H1 (cell line): ENCODE data around the gene NR5A1. TPM values are rescaled to one million over a fixed set of nuclear protein-coding genes. Genes with fewer than 3 reads are reported as not detected.

Experiments used
- CTCF ChIA-PET: fragments of 300-600 bp; sonication (Branson Sonifier 250); formaldehyde crosslinking; loops from one replicate; lab custom pipeline; 2021; ENCODE audit not compliant: partially characterized antibody; lab: Charles Lee
- POLR2A ChIA-PET: fragments of 300-600 bp; sonication (Branson Sonifier 250); formaldehyde crosslinking; loops from one replicate; lab custom pipeline; 2021; ENCODE audit warnings: inconsistent platforms; ENCODE audit not compliant: partially characterized antibody; lab: Charles Lee
- DNase-seq, 2 experiments: peaks; one replicate each; pipeline versions ENCODE4 v3.0.0 to v3.0.0-alpha.2; 2010 to 2022; ENCODE audit warnings: low spot score in 2 of 2, low read depth in 1 of 2, mixed read lengths in 1 of 2
- FAIRE-seq: peaks from 2 replicates; lab custom pipeline; 2011; peaks lifted over from hg19 to GRCh38; lab: Jason Lieb, UNC
- H2AFZ ChIP-seq: 2 replicates; pipeline ENCODE4 v1.8.1; 2012; ENCODE audit warnings: low read length, inconsistent platforms
- H2AK5ac ChIP-seq: 2 replicates; pipeline ENCODE4 v1.6.1; 2013; ENCODE audit warnings: low read depth, low read length
- H2BK120ac ChIP-seq: replicated peaks from 2 replicates; pipeline ENCODE3; 2013; ENCODE audit warnings: low read depth, low read length, inconsistent platforms
- H2BK12ac ChIP-seq: 2 replicates; pipeline ENCODE4 v1.6.1; 2013; ENCODE audit warnings: low read depth, low read length
- H2BK15ac ChIP-seq: 2 replicates; pipeline ENCODE4 v1.6.1; 2013; ENCODE audit warnings: low read length
- H2BK20ac ChIP-seq: 2 replicates; pipeline ENCODE4 v1.6.1; 2013; ENCODE audit warnings: low read length
- H2BK5ac ChIP-seq: 2 replicates; pipeline ENCODE4 v1.6.1; 2013; ENCODE audit warnings: low read depth, low read length
- H3K14ac ChIP-seq: 2 replicates; pipeline ENCODE4 v1.6.1; 2013; ENCODE audit warnings: inconsistent platforms; ENCODE audit not compliant: insufficient read length
- H3K18ac ChIP-seq: 2 replicates; pipeline ENCODE4 v1.6.1; 2013; ENCODE audit warnings: low read length; ENCODE audit errors: extremely low read depth
- H3K23ac ChIP-seq: 2 replicates; pipeline ENCODE4 v1.6.1; 2013; ENCODE audit warnings: inconsistent platforms; ENCODE audit not compliant: insufficient read length
- H3K23me2 ChIP-seq: 2 replicates; pipeline ENCODE4 v1.6.1; 2013; ENCODE audit warnings: low read depth, low read length
- H3K27ac ChIP-seq: 2 replicates; pipeline ENCODE4 v1.6.1; 2011; ENCODE audit warnings: low read depth, low read length, inconsistent platforms
- H3K27me3 ChIP-seq, 4 experiments: replicated peaks in 1 of 4; 1 replicate in 1 of 4; 2 replicates in 3 of 4; pipeline versions ENCODE4 v1.6.1 to v1.8.1; 2011 to 2013; ENCODE audit warnings: low read length in 3 of 4, mild to moderate bottlenecking in 3 of 4, inconsistent platforms in 2 of 4, mixed read lengths in 2 of 4, moderate library complexity in 1 of 4; ENCODE audit not compliant: control insufficient read depth in 3 of 4, insufficient read depth in 3 of 4; ENCODE audit errors: extremely low read depth in 1 of 4
- H3K36me3 ChIP-seq, 4 experiments: 2 replicates each; pipeline versions ENCODE4 v1.6.1 to v1.8.1; 2011 to 2013; ENCODE audit warnings: mild to moderate bottlenecking in 4 of 4, low read length in 3 of 4, moderate library complexity in 2 of 4, control low read depth in 1 of 4, inconsistent platforms in 1 of 4; ENCODE audit not compliant: insufficient read depth in 4 of 4, control insufficient read depth in 2 of 4
- H3K4ac ChIP-seq: replicated peaks from 2 replicates; pipeline ENCODE3; 2013; ENCODE audit warnings: low read length, low read depth, mixed read lengths, inconsistent platforms; ENCODE audit not compliant: insufficient read length
- H3K4me1 ChIP-seq, 4 experiments: replicated peaks in 1 of 4; 1 replicate in 1 of 4; 2 replicates in 3 of 4; pipeline versions ENCODE4 v1.6.1 to v1.8.1; 2011 to 2013; ENCODE audit warnings: low read length in 3 of 4, inconsistent platforms in 2 of 4, mixed read lengths in 1 of 4; ENCODE audit not compliant: insufficient read depth in 4 of 4, control insufficient read depth in 3 of 4
- H3K4me2 ChIP-seq, 2 experiments: 2 replicates each; pipeline versions ENCODE4 v1.6.1 to v1.8.1; 2011 to 2013; ENCODE audit warnings: low read depth in 2 of 2, low read length in 2 of 2, control low read depth in 1 of 2, inconsistent platforms in 1 of 2, mild to moderate bottlenecking in 1 of 2; ENCODE audit not compliant: insufficient read depth in 1 of 2
- H3K4me3 ChIP-seq, 4 experiments: fragments of 200-600, 300-600 bp in 1 of 4; sonication (generic), shearing (Covaris generic), sonication (Bioruptor Twin) in 1 of 4; 2 replicates each; pipeline versions ENCODE4 v1.5.1 to v1.8.1; 2011 to 2016; ENCODE audit warnings: low read length in 4 of 4, low read depth in 3 of 4, control low read depth in 2 of 4, inconsistent platforms in 2 of 4, mild to moderate bottlenecking in 2 of 4, mixed read lengths in 1 of 4, moderate library complexity in 1 of 4; ENCODE audit not compliant: insufficient read depth in 2 of 4; ENCODE audit errors: extremely low read depth in 1 of 4
- H3K56ac ChIP-seq: replicated peaks from 2 replicates; pipeline ENCODE3; 2013; ENCODE audit warnings: low read depth, mild to moderate bottlenecking, mixed read lengths, low read length, inconsistent platforms; ENCODE audit not compliant: insufficient read length
- H3K79me1 ChIP-seq: 2 replicates; pipeline ENCODE4 v1.6.1; 2013; ENCODE audit warnings: low read depth, low read length, control low read depth
- H3K79me2 ChIP-seq, 2 experiments: 2 replicates each; pipeline versions ENCODE4 v1.6.1 to v1.8.1; 2012 to 2013; ENCODE audit warnings: low read length in 2 of 2, mild to moderate bottlenecking in 2 of 2, inconsistent platforms in 1 of 2; ENCODE audit not compliant: insufficient read depth in 2 of 2, control insufficient read depth in 1 of 2
- H3K9ac ChIP-seq, 4 experiments: replicated peaks in 1 of 4; 1 replicate in 1 of 4; 2 replicates in 3 of 4; pipeline versions ENCODE4 v1.6.1 to v1.8.1; 2011 to 2013; ENCODE audit warnings: low read depth in 3 of 4, low read length in 3 of 4, control low read depth in 2 of 4, mild to moderate bottlenecking in 2 of 4, moderate library complexity in 2 of 4, inconsistent platforms in 1 of 4; ENCODE audit errors: extremely low read depth in 1 of 4
- H3K9me3 ChIP-seq, 2 experiments: 2 replicates each; pipeline versions ENCODE4 v1.6.1 to v1.8.1; 2012 to 2013; ENCODE audit warnings: mild to moderate bottlenecking in 2 of 2, moderate library complexity in 2 of 2, control low read depth in 1 of 2, inconsistent platforms in 1 of 2, low read depth in 1 of 2, low read length in 1 of 2, mixed read lengths in 1 of 2; ENCODE audit not compliant: insufficient read depth in 2 of 2
- H4K20me1 ChIP-seq, 2 experiments: replicated peaks in 1 of 2; 2 replicates each; pipeline versions ENCODE3 to v1.8.1; 2011 to 2013; ENCODE audit warnings: inconsistent platforms in 2 of 2, low read length in 2 of 2, mild to moderate bottlenecking in 1 of 2; ENCODE audit not compliant: insufficient read depth in 2 of 2, control insufficient read depth in 1 of 2
- H4K5ac ChIP-seq: 2 replicates; pipeline ENCODE4 v1.6.1; 2013; ENCODE audit warnings: low read length, low read depth, mixed read lengths, inconsistent platforms; ENCODE audit not compliant: insufficient read length
- H4K8ac ChIP-seq: 2 replicates; pipeline ENCODE4 v1.8.0; 2013; ENCODE audit warnings: mild to moderate bottlenecking, moderate library complexity, low read length, inconsistent platforms; ENCODE audit not compliant: insufficient read depth; ENCODE audit errors: extremely low read depth
- H4K91ac ChIP-seq: replicated peaks from 2 replicates; pipeline ENCODE3; 2013; ENCODE audit warnings: low read length, mixed read lengths, inconsistent platforms; ENCODE audit not compliant: insufficient read length
- FOSL1 ChIP-seq: IDR thresholded peaks from 2 replicates; pipeline ENCODE4 v1.6.1; 2011; ENCODE audit warnings: mild to moderate bottlenecking, low read depth, low read length, moderate library complexity; ENCODE audit not compliant: insufficient read depth
- GABPA ChIP-seq: IDR thresholded peaks from 2 replicates; pipeline ENCODE4 v1.6.1; 2011; ENCODE audit warnings: mild to moderate bottlenecking, low read length, moderate library complexity, borderline replicate concordance; ENCODE audit not compliant: insufficient read depth
- RBBP5 ChIP-seq: IDR thresholded peaks from 2 replicates; pipeline ENCODE4 v1.7.1; 2012; ENCODE audit warnings: low read depth, mild to moderate bottlenecking, inconsistent platforms, low read length, moderate library complexity, borderline replicate concordance
- RNF2 ChIP-seq: fragments of 200-900, 300-1000 bp; sonication (generic); IDR thresholded peaks from 2 replicates; pipeline ENCODE4 v1.7.1; 2016; ENCODE audit warnings: borderline replicate concordance, low read depth, mild to moderate bottlenecking, antibody characterized with exemption, low read length; ENCODE audit not compliant: poor library complexity, severe bottlenecking; ENCODE audit errors: missing control alignments
- SIRT6 ChIP-seq: IDR thresholded peaks from one replicate; pipeline ENCODE4 v1.7.1; 2012; ENCODE audit warnings: low read length, inconsistent platforms
- TBP ChIP-seq: IDR thresholded peaks from 2 replicates; pipeline ENCODE4 v1.6.1; 2011; ENCODE audit warnings: low read depth, low read length, improper control_type of control experiment
- YY1 ChIP-seq: IDR thresholded peaks from 2 replicates; pipeline ENCODE4 v1.6.1; 2011; ENCODE audit warnings: low read depth, mild to moderate bottlenecking, low read length
- ZNF274 ChIP-seq: IDR thresholded peaks from 2 replicates; pipeline ENCODE4 v1.7.0; 2012; ENCODE audit warnings: low read length, borderline replicate concordance; ENCODE audit errors: extremely low read depth
- WGBS, 2 experiments: shearing (Covaris generic) in 1 of 2; methylation state at CpG; one replicate each; pipeline versions ENCODE4 v1.1.6 to v1.1.7; 2013 to 2015; ENCODE audit warnings: low lambda C conversion rate in 2 of 2, mixed read lengths in 2 of 2, inconsistent platforms in 1 of 2, low coverage in 1 of 2, missing lambda C conversion rate in 1 of 2; ENCODE audit not compliant: insufficient replicate concordance in 2 of 2, insufficient coverage in 1 of 2, insufficient read length in 1 of 2; ENCODE audit errors: extremely low coverage in 1 of 2, missing lambda C conversion rate in 1 of 2; 5-methylcytosine and 5-hydroxymethylcytosine counted together
- polyA plus RNA-seq, 7 experiments: library from polyadenylated mRNA; depleted of rRNA in 3 of 7; stranded (reverse) in 5 of 7; unstranded in 2 of 7; fragments of >200 nt in 5 of 7; fragments of 200-250 nt in 2 of 7; gene quantifications; 1 replicate in 5 of 7; 2 replicates in 1 of 7; 4 replicates in 1 of 7; pipeline versions ENCODE4 v1.2.1 to v1.2.3, GENCODE V29; 2011 to 2013; ENCODE audit warnings: missing spikeins in 2 of 7, mixed read lengths in 2 of 7
- total RNA-seq: library from RNA; stranded (reverse); fragmentation: NEBNext Ultra II Directional; extraction: Animal tissue kit (Norgen Biotek cat#: 25700); gene quantifications from 2 replicates; pipeline ENCODE4 v1.2.1, GENCODE V29; 2021

Gene NR5A1
- total and polyA plus RNA-seq, 2 of the 8 experiments (the other 6 are each of a cell fraction or from before 2014, with no cell fraction given) = 0.29 to 0.58 TPM

- Histone ChIP-seq H4K5ac (no peak overlapping the region), H3K23me2 (no peaks in the 10 kb centered on the region), H3K4me2 (no peak overlapping the region), H2BK15ac (no peak overlapping the region), H3K4me3 (no peak overlapping the region), H3K27ac (no peak overlapping the region), H3K4ac (no peak overlapping the region), H2BK12ac (no peak overlapping the region), H3K4me1 (peaks cover 0 to 18% (median 4%) of the 10 kb centered on the region in 4 experiments; a peak in 5 of 7 replicates), H3K18ac (no peak overlapping the region; the same call in 1 of the 2 replicates), H4K20me1 (no peaks in the 10 kb centered on the region), H3K9me3 (no peaks in the 10 kb centered on the region), H2AK5ac (no peak overlapping the region), H3K9ac (no peak overlapping the region), H4K91ac (no peak overlapping the region), H3K27me3 (no peaks in the 10 kb centered on the region), H3K36me3 (no peaks in the 10 kb centered on the region), H4K8ac (no peak overlapping the region), H3K14ac (no peak overlapping the region), H3K23ac (no peak overlapping the region), H3K56ac (no peak overlapping the region), H2BK20ac (no peak overlapping the region), H2BK120ac (no peak overlapping the region), H3K79me1 (no peaks in the 10 kb centered on the region), H2BK5ac (no peak overlapping the region), H3K79me2 (no peaks in the 10 kb centered on the region), H2AFZ (no peak overlapping the region)
- ChIA-PET POLR2A (interaction anchor here (0.7 to 2.8 kb wide), 3 partner anchors 10 to 39 kb away, joined by 3 to 9 read pairs (median 3); no protein-coding TSS in a partner anchor), CTCF (interaction anchor here (1.1 to 19.2 kb wide), 5 partner anchors 10 to 198 kb away, joined by 3 to 234 read pairs (median 7); no protein-coding TSS in a partner anchor)
- TF ChIP-seq GABPA (no peak), ZNF274 (no peak), SIRT6 (no peak), YY1 (no peak), FOSL1 (no peak), TBP (peak; percentile 56; the same call in 1 of the 2 replicates), RNF2 (no peak), RBBP5 (no peak)
- FAIRE-seq (no peak), DNase-seq (peak in 1 of 2 experiments; percentile 49)
- 87% methylated on average over 4 of the region's 5 CpGs; no CpG with 5 or more reads in 1 of the 2 experiments for WGBS, 2 experiments
Observed at GRCh38 chr9:124513376-124513994, 6.3 kb upstream of the NR5A1 start.
